DMS153 treated with DMSO at 0.1 percent for 48 hours (cell line): ENCODE measurements around the gene SND1.

Source experiments
- DNase-seq: peaks from one replicate; lab custom pipeline; 2025; ENCODE audit not compliant: unreplicated experiment; lab: John Stamatoyannopoulos, UW

The SND1 gene

DNA sequence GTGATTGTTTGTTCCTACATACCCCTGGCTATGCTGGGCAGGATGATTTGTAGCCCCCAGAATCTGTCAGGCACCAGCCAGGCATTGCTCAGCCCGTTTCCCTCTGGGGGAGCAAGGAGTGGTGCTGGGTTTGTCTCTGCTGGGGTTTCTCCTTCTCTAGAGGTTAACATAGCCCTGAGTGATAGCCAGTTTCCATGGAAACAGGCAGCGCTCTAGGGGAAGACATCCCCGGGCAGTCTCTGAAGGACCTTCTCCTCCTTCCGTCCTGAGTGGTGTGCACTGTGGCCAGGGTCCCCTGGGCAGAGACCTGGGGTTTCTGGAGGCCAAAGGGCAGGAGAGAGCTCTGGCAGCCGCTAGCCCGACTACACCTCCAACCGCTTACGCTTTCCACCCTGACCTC is 429.8 kb downstream of the SND1 start:
- no peak for DNase-seq

- DNase-seq, result no peak
Observed at GRCh38 chr7:128082431-128082830, 430.4 kb downstream of the SND1 start.

- DNase-seq, result no peak
Observed at GRCh38 chr7:128084896-128085608, 433.1 kb downstream of the SND1 start.

DNA sequence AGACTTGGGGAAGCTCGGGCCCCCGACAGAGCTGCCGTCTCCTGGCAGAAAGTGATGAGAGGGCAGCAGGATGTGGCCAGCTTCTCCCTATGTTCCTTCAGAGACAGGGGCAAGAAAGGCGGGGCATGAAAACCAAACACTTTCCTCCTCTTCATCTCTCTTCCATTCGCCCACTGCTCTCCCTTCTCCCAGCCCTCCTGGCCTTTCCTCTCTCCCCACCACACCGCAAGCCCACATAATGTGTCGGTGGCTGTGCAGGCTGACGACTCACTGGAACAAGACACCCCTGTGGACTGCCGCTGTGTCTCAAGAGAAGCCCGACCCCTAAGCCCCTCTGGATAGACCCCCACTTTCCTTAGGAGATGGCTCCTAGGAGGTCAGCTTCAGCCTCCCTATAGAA is 438.5 kb downstream of the SND1 start:
- DNase-seq, result no peak

DNA sequence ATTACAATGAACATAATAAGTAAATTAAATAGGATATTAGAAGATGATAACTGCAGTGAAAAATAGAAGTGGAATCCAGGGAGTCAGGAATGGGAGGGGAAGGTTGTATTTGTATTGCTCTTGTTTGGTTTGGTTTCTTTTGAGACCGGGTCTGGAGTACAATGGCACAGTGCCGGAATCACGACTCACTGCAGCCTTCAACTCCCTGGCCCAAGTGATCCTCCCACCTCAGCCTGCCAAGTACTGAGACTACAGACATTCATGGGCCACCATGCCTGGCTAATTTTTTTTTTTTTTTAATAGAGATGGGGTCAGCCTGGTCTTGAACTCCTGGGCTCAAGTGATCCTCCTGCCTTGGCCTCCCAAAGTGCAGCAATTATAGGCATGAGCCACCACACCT is 439.1 kb downstream of the SND1 start:
- DNase-seq, result no peak

DNA sequence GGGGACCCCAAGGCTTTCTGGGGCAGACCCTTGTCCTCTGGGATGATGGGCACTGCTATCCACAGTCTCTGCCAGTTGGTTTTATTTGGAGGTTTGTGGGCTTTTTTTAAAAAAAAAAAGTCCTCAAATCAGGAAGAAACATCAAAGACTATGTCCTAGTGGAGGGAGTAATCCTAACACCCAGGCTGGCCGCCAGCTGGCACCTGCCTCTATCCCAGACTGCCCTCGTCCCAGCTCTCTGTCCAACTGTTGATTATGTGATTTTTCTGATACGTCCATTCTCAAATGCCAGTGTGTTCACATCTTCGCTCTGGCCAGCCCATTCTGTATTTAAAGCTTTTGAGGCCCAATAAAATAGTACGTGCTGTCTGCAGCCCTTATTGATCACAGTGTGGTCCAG is 440.2 kb downstream of the SND1 start:
- no peak for DNase-seq

DNA sequence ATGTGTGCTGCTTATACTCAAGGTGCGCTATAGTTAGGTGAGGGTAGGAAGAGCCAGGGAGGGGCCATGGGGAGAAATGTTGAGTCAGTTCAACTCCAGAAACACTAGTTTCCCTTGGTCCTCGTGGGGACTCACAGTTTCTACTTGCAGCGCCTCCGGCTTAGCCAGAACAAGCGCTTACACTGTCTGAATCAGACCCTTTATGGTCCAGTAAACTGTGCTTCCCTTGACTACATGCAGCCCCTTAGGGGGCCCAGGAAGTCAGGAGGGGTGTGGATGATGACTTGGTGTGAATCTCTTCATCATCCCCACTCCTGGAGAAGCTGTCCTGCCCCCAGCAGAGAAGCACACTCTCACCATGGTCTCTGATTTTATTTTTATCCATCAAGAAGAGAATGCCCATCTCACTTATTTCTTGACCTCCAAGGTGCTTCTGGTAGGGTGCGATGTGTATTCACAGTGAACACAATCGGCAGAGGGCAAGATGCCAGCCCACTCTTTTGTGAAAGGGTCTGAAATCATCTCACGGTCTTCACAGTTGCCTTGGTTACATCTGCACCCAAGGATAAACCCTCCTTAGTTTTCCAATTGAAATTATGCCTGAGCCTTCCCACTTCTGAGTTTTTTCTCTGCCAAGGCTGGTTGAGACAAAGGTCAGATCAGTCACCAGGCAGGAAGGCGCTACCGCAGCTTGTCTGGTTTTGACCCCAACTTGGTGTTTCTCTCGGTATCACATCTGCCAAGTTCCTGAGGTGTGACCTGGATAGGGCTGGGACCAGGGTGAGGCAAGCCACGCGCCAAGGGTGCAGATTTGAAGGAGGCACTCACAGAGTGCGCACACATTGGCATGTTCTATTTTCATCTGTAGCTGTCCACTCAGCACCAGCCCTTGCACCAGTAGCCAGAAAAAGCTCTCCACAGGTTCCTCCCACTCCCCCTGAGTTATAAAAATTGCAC is 441.9 kb downstream of the SND1 start:
- DNase-seq, result no peak

- DNase-seq, result no peak
Observed at GRCh38 chr7:128094686-128095085, 442.7 kb downstream of the SND1 start.

DNA sequence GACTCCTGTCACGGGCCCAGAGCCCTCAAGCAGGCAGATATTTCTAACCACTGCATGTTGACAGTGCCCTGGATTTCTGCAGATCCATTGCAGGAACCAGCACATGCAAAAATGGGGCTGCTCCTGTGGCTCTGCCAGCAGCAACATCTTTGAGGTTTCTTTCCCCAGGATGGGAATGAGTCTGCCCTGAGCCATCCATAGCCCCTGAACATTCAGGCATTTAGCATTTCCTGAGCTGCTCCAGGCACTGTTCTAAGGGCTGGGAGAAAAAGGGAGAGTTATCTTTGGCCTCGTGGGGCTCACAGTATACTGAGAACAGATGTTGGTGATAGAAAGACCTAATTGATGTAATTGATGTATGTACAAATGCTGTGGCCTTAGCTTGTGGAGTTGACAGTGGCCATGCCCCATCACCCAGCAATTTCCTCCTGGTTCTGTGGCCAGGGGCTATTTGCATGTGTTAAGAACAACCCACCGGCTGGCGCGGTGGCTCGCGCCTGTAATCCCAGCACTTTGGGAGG is 445.3 kb downstream of the SND1 start:
- no peak for DNase-seq

GRCh38 chr7:128098629-128099028 is 446.6 kb downstream of the SND1 start:
- no peak for DNase-seq

DNA sequence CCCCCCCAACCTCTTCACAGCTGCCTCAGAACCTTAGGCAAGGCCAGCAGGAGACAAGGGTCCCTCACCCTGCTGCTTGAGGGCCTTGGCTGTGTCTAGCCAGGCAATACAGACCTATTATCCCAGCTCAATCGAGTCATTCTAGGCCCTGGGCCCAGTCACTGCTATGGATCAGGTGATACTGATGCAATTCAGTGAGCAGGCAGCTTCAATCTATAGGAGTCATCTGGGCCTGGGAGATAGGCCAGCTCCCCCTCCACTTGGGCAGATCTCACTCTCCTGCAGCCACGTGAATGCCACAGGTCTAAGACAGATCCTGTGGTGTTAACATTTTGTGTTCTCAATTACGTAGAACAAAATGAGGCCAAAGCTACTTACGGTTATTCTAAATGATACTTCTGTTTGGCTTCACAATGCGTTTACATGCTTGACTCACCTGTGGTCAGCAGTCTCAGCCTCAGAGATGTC is 447.2 kb downstream of the SND1 start:
- DNase-seq, result no peak

DNA sequence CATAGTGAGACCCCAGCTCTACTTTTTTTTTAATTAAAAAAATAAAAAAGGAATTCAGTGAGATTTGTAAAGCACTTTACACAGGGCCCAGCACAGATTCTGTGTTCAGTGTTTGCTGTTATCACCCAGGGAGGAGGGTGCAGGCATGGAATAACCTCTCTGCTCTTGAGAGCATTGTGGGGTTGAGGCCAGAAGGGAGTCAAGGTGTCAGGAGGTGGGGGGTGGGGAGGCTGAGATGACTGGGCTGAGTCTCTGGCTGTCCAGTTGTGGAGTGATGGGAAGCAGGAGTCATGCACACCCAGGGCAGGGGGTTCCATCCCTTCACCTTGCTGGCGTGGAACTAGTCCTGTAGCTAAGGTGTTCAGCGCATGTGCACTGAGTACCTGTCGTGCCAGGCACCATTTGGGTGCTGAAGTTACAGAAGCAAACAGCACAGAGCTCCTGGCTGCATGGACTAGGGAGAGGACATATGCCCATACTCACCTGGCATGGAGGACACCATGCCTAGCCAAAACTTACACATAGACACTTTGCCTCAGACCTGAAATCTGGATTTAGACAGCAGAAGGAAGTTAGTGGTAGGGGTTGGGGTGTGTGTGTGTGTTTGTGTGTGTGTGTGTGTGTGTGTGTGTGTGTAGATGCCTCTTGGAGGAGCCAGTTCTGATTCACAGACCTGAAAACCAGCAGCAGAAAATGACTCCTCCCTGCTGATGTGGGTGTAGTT is 448.4 kb downstream of the SND1 start:
- DNase-seq, result no peak

GRCh38 chr7:128100949-128101713 is 449.1 kb downstream of the SND1 start:
- DNase-seq, result no peak

DNA sequence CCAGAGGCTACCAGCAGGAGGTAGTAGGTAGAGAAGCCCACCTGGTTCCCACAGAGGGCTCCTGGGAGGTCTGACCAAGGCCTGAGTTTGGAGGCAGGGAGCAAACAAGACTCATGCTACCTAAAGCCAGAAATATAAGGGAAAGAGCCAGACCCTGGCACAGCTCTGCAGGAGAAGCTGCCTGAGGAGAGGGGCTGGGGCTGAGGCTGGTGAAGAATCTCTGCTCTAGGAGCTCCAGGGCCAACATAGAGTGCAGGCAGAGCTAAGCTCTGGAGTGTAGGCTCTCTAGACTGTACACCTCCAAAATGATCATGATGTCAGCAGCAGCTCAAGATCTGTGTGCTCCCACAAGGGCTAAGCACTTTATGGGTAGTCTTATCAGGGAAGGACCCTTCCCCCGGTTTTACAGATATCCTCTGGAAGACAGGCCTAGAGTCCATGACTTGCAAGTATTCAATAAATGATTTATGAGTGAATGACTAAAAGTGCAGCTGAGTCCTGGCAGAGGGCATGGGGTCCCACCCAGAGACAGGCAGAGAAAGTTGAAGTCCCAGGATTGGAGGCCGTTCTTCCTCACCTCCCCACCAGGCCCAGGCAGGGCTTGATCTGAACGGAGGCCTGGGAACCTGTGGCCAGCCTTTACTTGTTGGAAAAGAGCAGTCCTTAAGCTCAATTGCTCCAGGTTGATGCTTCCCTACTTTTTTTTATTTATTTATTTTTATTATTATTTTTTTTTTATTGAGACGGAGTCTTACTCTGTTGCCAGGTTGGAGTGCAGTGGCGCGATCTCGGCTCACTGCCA is 450.7 kb downstream of the SND1 start:
- DNase-seq, result no peak

- no peak for DNase-seq
Observed at GRCh38 chr7:128103498-128104107, 451.6 kb downstream of the SND1 start.

DNA sequence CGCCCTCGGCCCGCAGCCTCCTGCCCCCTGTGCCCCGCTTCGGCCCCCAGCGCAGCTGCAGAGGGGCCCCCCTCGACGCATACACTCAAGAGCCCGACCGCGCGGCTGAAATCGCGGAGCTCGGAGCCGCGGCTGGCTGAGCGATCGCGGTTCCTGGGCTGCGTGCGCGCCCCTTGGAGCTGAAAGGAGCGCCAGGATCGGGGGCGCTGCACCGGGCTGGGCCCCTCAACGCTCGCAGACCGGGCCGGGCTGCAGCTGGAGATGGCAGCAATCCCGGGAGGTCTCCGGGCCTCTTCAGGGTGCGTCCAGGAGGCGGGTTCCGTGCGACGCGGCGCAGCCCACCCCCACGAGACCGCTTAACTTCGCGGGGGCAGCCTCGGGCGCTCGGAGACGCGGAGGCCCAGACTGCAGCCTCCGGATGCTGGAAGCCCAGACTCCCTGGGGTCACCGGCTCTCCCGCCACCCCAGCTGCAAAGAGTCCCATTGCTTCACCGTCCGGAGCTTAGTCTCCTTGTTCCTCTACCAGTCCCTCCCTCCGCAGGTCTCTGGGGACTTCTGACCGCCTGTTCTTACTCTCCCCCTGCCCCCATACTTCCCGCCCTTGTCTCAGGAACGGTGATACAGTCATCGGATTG is 452.2 kb downstream of the SND1 start:
- no peak for DNase-seq

- DNase-seq, result no peak
Observed at GRCh38 chr7:128105228-128106022, 453.4 kb downstream of the SND1 start.

DNA sequence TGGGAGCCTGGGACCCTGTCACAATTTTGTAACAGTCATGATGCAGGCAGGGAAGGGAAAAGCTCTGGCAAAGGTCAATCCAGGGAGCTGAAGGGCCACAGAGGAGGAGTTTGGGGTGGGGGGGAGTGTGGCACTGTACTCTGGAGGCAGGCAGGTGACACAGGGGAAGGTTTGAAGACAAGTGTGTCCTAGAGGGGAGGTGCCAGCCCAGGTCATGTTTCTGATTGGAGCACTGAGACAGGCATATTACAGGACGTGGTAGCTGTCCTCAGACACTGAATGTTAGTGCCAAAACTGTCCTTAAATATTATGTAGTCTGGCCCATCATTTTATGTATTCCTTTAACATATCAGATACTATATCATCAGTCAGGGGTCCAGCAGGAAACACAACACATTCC is 454.8 kb downstream of the SND1 start:
- DNase-seq, result no peak
